PC-9 (cell line): ENCODE results near the gene PNPLA3. TPM values are rescaled to one million over a fixed set of nuclear protein-coding genes. Genes with fewer than 3 reads are reported as not detected.

Experiments used
- BruUV-seq: library from RNA; stranded (reverse); fragments of 400-500 nt; replicated peaks from 2 replicates; lab custom pipeline; 2021; lab: Mats Ljungman, UMichigan
- CTCF ChIA-PET: fragments of 300-600 bp; sonication (Branson Sonifier 250); formaldehyde crosslinking; loops from one replicate; lab custom pipeline; 2022; ENCODE audit warnings: antibody characterized with exemption; lab: Charles Lee
- POLR2A ChIA-PET: fragments of 300-600 bp; sonication (Branson Sonifier 250); formaldehyde crosslinking; loops from one replicate; lab custom pipeline; 2022; ENCODE audit warnings: antibody characterized with exemption; ENCODE audit not compliant: unreplicated experiment; lab: Charles Lee
- DNase-seq, 2 experiments: peaks; one replicate each; pipeline versions ENCODE4 v3.0.0 to v3.0.0-alpha.2; 2015 to 2022; ENCODE audit warnings: mixed read lengths in 1 of 2
- H2AFZ ChIP-seq: fragments of 200-600 bp; sonication (generic); 2 replicates; pipeline ENCODE4 v1.8.1; 2017; ENCODE audit warnings: antibody characterized with exemption
- H3F3A ChIP-seq: fragments of 200-600 bp; sonication (generic); 2 replicates; pipeline ENCODE4 v1.8.1; 2017; ENCODE audit warnings: antibody characterized with exemption, mild to moderate bottlenecking, low read depth; ENCODE audit not compliant: insufficient read depth
- H3K27ac ChIP-seq: fragments of 200-600 bp; sonication (generic); 2 replicates; pipeline ENCODE4 v1.6.1; 2016; ENCODE audit warnings: mixed run types
- H3K27me3 ChIP-seq: fragments of 200-600 bp; sonication (generic); 2 replicates; pipeline ENCODE4 v1.6.1; 2016; ENCODE audit warnings: low read depth, mixed run types; ENCODE audit not compliant: insufficient read depth
- H3K36me3 ChIP-seq: fragments of 200-600 bp; sonication (generic); 2 replicates; pipeline ENCODE4 v1.6.1; 2016; ENCODE audit warnings: low read depth, mixed run types
- H3K4me1 ChIP-seq: fragments of 200-600 bp; sonication (generic); replicated peaks from 2 replicates; pipeline ENCODE4 v1.6.1; 2016; ENCODE audit warnings: mixed run types; ENCODE audit not compliant: insufficient read depth
- H3K4me2 ChIP-seq: fragments of 200-600 bp; sonication (generic); 2 replicates; pipeline ENCODE4 v1.6.1; 2017; ENCODE audit warnings: mixed run types
- H3K4me3 ChIP-seq: fragments of 200-600 bp; sonication (generic); 2 replicates; pipeline ENCODE4 v1.6.1; 2016; ENCODE audit warnings: mixed run types
- H3K79me2 ChIP-seq: fragments of 200-600 bp; sonication (generic); 2 replicates; pipeline ENCODE4 v1.6.1; 2017; ENCODE audit warnings: low read depth, mixed run types
- H3K9me2 ChIP-seq: fragments of 200-600 bp; sonication (generic); 2 replicates; pipeline ENCODE4 v1.8.1; 2017; ENCODE audit warnings: mild to moderate bottlenecking; ENCODE audit not compliant: insufficient read depth
- H3K9me3 ChIP-seq: fragments of 200-600 bp; sonication (generic); 2 replicates; pipeline ENCODE4 v1.8.1; 2016; ENCODE audit warnings: low read depth; ENCODE audit not compliant: insufficient read depth
- H4K20me1 ChIP-seq: fragments of 200-600 bp; sonication (generic); 2 replicates; pipeline ENCODE4 v1.8.1; 2017; ENCODE audit not compliant: insufficient read depth
- EZH2 ChIP-seq: fragments of 200-600 bp; sonication (generic); IDR thresholded peaks from 2 replicates; pipeline ENCODE4 v1.8.0; 2017; ENCODE audit warnings: antibody characterized with exemption, low read depth
- intact Hi-C: fragments of 100-400 bp; cut with micrococcal nuclease; formaldehyde crosslinking; loops from one replicate; pipeline ENCODE4 v1.10.0; 2022; ENCODE audit not compliant: unreplicated experiment
- total RNA-seq: library from RNA; stranded (reverse); gene quantifications from 2 replicates; pipeline ENCODE4 v1.2.3, GENCODE V29; 2021
- TF ChIP-seq, protein P1 (sequence below): fragments of 200-600 bp; sonication (generic); conservative IDR thresholded peaks from 2 replicates; pipeline ENCODE4 v1.6.1; 2017; ENCODE audit warnings: mixed run types, antibody characterized with exemption, mild to moderate bottlenecking, moderate library complexity

PNPLA3 gene
- total RNA-seq, 1 experiment from 2014 or later = 26.8 TPM

DNA sequence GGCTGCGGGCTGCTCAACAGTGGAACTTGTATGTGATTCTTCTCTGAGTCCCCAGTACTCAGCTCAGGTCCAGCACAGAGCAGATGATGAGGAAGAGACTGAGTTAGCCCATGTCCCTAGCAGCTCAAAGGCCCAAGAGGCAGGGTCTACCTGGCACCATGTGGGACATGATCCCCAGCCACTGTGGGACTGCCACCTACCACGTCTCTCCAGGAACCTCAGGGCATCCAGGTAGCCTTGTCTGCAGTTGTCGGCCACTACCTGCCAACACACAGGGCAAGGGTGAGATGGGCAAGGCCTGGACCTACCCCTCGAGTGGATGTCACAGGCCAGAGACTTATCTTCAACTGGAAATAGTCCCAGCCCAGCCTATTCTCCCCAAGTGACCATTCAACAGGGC is 36.2 kb upstream of the PNPLA3 start:
- intact Hi-C loops = loop anchor here (5.0 kb wide), 1 partner anchor 60 kb away; no protein-coding TSS in a partner anchor
- no TSS peak for BruUV-seq
- POLR2A ChIA-PET = interaction anchor here (0.6 kb wide), 1 partner anchor 28 kb away, joined by 10 read pairs; no protein-coding TSS in a partner anchor

DNA sequence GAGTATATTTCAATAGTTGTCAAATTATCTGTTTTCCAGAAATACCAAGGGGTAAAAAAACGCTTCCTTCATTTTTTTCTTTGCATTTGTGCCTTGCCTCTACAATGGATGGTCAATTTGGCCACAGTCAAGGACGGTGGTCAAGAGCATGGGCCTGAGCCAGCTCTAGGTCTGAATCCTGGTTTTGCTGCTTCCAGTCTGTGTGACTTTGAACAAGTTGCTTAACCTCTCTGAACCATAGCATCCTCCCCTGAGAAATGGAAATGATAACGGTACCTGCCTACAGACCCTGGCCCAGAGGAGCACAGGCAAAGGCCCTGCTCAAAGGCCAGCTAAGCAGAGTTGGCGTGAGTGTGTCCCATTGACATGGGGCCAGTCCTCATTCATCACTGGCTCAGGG is 34.9 kb upstream of the PNPLA3 start:
- Histone ChIP-seq H3K4me2 (no peak overlapping the region), H3K4me1 (no peaks in the 10 kb centered on the region), H3K36me3 (no peaks in the 10 kb centered on the region), H3K9me2 (no peaks in the 10 kb centered on the region), H2AFZ (no peak overlapping the region), H4K20me1 (no peaks in the 10 kb centered on the region), H3K9me3 (no peaks in the 10 kb centered on the region), H3F3A (no peaks in the 10 kb centered on the region), H3K27me3 (peaks cover 36% of the 10 kb centered on the region), H3K4me3 (no peak overlapping the region), H3K27ac (no peak overlapping the region), H3K79me2 (no peaks in the 10 kb centered on the region)
- BruUV-seq = no TSS peak
- ChIA-PET POLR2A (interaction anchor here (0.6 kb wide), 1 partner anchor 33 kb away, joined by 3 read pairs; no protein-coding TSS in a partner anchor), CTCF (interaction anchor here (0.6 kb wide), 1 partner anchor 1162 kb away, joined by 5 read pairs; no protein-coding TSS in a partner anchor)
- DNase-seq = no peak
- TF ChIP-seq, protein P1, sequence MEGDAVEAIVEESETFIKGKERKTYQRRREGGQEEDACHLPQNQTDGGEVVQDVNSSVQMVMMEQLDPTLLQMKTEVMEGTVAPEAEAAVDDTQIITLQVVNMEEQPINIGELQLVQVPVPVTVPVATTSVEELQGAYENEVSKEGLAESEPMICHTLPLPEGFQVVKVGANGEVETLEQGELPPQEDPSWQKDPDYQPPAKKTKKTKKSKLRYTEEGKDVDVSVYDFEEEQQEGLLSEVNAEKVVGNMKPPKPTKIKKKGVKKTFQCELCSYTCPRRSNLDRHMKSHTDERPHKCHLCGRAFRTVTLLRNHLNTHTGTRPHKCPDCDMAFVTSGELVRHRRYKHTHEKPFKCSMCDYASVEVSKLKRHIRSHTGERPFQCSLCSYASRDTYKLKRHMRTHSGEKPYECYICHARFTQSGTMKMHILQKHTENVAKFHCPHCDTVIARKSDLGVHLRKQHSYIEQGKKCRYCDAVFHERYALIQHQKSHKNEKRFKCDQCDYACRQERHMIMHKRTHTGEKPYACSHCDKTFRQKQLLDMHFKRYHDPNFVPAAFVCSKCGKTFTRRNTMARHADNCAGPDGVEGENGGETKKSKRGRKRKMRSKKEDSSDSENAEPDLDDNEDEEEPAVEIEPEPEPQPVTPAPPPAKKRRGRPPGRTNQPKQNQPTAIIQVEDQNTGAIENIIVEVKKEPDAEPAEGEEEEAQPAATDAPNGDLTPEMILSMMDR = no peak
- TF ChIP-seq EZH2 = no peak
- intact Hi-C loops = loop anchor here (5.0 kb wide), 1 partner anchor 59 kb away; no protein-coding TSS in a partner anchor

More for the DNA sequence above, 36.2 kb upstream of the PNPLA3 start:
- Histone ChIP-seq H3K4me3 (no peak overlapping the region), H3K9me2 (no peaks in the 10 kb centered on the region), H3K9me3 (no peaks in the 10 kb centered on the region), H2AFZ (no peak overlapping the region), H3K27me3 (peaks cover 36% of the 10 kb centered on the region), H3K36me3 (no peaks in the 10 kb centered on the region), H4K20me1 (no peaks in the 10 kb centered on the region), H3F3A (no peaks in the 10 kb centered on the region), H3K4me1 (no peaks in the 10 kb centered on the region), H3K4me2 (no peak overlapping the region), H3K79me2 (no peaks in the 10 kb centered on the region), H3K27ac (no peak overlapping the region)
- TF ChIP-seq EZH2 = no peak
- TF ChIP-seq, protein P1 = no peak
- CTCF ChIA-PET = no interaction called here
- no peak for DNase-seq

DNA sequence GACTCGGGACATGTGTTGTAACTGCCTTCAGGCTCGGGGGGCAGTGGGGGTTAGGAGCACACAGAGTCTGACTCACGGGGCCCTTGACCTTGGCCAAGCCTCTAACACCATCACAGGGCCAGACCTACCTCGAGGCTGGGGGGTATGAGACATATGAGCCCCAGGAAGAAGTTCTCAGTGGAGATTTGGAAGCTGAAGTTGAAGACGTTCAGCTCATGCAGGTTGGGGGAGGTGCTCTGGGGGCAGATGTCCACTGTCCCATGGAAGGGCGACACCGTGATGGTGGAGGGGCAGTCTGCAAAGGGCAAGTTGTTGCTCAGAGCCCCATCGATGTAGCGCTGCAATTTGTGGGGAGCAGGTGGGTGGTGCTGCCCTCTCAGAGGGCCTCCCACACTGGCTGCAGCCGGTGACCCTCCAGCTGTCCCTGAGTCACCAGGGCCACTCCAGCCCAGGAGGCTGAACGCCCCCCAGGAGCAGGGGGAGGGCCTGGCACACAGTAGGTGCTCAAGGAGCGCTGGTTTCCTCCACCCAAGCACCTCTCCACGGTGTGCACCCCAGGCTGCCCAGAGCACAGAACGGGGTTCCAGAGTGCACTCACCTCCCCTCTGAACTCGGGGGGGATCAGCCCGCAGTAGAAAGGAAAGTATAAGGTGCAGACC is 34.3 kb upstream of the PNPLA3 start:
- Histone ChIP-seq H3K79me2 (no peaks in the 10 kb centered on the region), H3K4me3 (no peak overlapping the region), H4K20me1 (no peaks in the 10 kb centered on the region), H3K9me3 (no peaks in the 10 kb centered on the region), H3K36me3 (no peaks in the 10 kb centered on the region), H2AFZ (no peak overlapping the region), H3K4me2 (no peak overlapping the region), H3K27me3 (peaks cover 36% of the 10 kb centered on the region), H3F3A (no peaks in the 10 kb centered on the region), H3K27ac (no peak overlapping the region), H3K9me2 (no peaks in the 10 kb centered on the region), H3K4me1 (no peaks in the 10 kb centered on the region)
- no peak for DNase-seq
- ChIA-PET CTCF (interaction anchor here (0.6 to 1.0 kb wide), 2 partner anchors 56 to 1162 kb away, joined by 4 to 5 read pairs; no protein-coding TSS in a partner anchor), POLR2A (interaction anchor here (0.6 kb wide), 1 partner anchor 33 kb away, joined by 3 read pairs; no protein-coding TSS in a partner anchor)
- intact Hi-C loops = loop anchor here (5.0 kb wide), 1 partner anchor 58 kb away; no protein-coding TSS in a partner anchor
- BruUV-seq = no TSS peak
- TF ChIP-seq EZH2 = no peak
- TF ChIP-seq, protein P1 = no peak
